Measurements from ENCODE around the gene PVALB.

Gene PVALB

DNA sequence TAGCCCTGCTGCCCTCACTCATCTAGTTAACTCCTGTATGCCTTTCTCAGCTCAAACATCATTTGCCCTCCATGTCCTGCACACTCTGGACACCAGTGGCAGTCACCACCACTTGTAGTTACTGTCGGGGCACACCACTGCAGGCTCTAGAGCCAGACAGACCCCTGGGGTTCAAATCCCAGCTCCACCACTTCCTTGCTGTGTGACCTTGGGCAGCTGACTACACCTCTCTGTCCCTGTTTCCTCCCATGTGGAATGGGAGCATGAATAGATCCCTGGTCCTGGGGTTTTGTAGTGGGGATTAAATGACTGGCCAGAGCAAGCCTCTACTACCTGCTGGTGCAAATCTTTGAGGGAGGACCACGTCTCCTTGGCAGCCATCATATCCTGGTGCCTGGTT lies 33.1 kb downstream of the PVALB start:
- no peak for DNase-seq (ENCODE audit: extremely low spot score)
- ChIA-PET CTCF (interaction anchor here (0.8 to 21.5 kb wide), 8 partner anchors 9 to 260 kb away, joined by 3 to 164 read pairs (median 6); partner anchors contain the start of genes MPST, NCF4 and TST), POLR2A (no interaction called here)
- TF ChIP-seq, protein P1, sequence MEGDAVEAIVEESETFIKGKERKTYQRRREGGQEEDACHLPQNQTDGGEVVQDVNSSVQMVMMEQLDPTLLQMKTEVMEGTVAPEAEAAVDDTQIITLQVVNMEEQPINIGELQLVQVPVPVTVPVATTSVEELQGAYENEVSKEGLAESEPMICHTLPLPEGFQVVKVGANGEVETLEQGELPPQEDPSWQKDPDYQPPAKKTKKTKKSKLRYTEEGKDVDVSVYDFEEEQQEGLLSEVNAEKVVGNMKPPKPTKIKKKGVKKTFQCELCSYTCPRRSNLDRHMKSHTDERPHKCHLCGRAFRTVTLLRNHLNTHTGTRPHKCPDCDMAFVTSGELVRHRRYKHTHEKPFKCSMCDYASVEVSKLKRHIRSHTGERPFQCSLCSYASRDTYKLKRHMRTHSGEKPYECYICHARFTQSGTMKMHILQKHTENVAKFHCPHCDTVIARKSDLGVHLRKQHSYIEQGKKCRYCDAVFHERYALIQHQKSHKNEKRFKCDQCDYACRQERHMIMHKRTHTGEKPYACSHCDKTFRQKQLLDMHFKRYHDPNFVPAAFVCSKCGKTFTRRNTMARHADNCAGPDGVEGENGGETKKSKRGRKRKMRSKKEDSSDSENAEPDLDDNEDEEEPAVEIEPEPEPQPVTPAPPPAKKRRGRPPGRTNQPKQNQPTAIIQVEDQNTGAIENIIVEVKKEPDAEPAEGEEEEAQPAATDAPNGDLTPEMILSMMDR (IDR thresholded peaks at IDR 0.05; ENCODE audit: control extremely low read depth, extremely low read depth, low read depth, missing control alignments): no peak

DNA sequence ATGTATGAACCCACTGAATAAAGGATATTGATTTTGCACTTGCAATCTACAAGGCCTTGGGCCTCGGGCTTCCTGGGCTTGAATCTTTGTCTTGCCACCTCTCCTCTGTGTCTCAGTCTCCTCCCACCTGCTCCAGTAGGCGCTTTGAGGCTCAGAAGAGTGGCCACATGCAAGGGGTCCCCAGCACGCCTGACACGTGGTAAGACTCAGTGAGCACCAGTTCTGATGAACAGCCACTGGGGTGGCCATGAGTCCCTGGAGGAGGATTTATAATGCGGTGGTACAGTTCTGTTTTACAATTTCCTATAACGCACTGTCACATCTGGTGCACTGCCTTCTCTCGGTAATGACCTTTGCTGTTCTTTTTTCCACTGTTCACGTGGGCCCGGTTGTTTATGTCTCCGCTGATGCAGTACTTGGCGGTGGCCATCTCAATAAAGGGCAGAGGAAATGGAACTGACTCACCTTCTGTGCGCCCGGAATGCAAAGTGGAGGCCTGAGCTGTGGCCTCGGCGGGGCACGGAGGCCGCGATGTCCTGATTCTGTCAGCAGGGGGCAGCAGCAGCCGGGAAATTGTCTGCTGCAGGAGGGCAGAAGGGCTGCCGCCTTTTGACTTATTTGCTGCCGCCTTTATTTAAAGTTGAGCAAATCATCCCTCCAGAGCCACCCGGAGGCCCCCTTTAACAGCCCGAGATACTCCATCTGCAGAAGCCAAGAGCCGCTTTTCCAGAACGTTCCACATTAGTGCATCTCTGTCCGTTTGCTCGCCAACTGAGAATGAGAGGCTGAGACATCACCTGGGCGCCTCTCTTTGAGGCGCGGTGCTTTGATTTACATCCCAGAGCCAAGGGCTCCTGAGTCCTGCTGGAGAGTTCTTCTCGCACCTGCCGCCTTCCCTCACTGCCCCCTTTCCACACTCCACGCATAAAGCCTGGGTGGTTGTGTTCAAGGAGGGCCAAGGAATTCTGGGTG lies 34.9 kb downstream of the PVALB start:
- DNase-seq (ENCODE audit: extremely low spot score): peak; percentile 90
- CTCF ChIA-PET: interaction anchor here (0.6 to 21.5 kb wide), 29 partner anchors 8 to 418 kb away, joined by 3 to 164 read pairs (median 3); partner anchors contain the start of genes MPST, NCF4 and TST
- POLR2A ChIA-PET: no interaction called here
- TF ChIP-seq, protein P1 (IDR thresholded peaks at IDR 0.05; ENCODE audit: control extremely low read depth, extremely low read depth, low read depth, missing control alignments): peak; percentile 98

DNA sequence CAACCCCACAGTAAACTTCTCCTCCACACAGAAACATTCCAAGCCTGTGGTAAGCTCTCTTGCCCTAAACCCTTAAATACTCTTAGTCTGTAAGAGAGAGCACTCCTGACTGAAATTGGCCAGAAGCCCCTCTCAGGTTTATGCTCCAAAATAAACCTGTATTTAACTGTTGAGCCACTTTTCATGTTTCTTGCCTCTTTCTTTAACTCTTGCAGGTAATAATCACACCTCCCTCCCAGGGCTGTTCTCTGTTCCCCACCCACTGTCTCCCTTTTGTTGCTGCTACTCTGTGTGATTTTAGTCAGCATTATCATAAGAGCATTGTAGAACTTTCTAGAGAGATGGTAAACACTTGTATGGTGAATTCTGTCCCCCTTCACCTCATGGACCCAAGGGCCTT lies 38.8 kb downstream of the PVALB start:
- CTCF ChIA-PET: interaction anchor here (0.9 to 21.5 kb wide), 5 partner anchors 19 to 266 kb away, joined by 3 to 164 read pairs (median 16); partner anchors contain the start of gene NCF4

DNA sequence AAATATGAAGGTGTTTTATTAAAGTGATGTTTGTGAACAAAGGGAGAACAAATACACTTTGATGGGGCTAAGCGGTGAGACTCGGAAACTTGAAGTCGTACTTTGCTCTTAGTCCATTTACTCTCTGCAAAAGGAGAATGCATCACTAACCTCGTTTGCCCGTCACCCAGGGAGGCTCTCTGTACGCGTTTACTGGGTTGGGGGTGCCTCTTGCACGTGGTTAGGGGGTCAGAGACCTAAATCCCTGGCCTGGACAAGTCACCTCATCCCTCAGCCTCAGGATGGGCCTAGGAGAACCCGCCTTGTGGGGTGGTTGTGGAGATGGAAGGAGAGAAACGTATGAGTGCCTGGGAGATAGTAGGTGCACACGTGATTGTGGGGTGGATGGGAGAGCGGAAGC lies 40.1 kb downstream of the PVALB start:
- no peak for DNase-seq (ENCODE audit: extremely low spot score)
- CTCF ChIA-PET: interaction anchor here (1.1 to 21.5 kb wide), 7 partner anchors 18 to 245 kb away, joined by 3 to 164 read pairs (median 8); no protein-coding TSS in a partner anchor
- TF ChIP-seq, protein P1 (IDR thresholded peaks at IDR 0.05; ENCODE audit: control extremely low read depth, extremely low read depth, low read depth, missing control alignments): no peak
- POLR2A ChIA-PET: interaction anchor here (0.9 kb wide), 1 partner anchor 10 kb away, joined by 3 read pairs; no protein-coding TSS in a partner anchor

More for the DNA sequence above, 38.8 kb downstream of the PVALB start:
- TF ChIP-seq, protein P1 (IDR thresholded peaks at IDR 0.05; ENCODE audit: control extremely low read depth, extremely low read depth, low read depth, missing control alignments): no peak
- DNase-seq (ENCODE audit: extremely low spot score): no peak
- POLR2A ChIA-PET: no interaction called here

DNA sequence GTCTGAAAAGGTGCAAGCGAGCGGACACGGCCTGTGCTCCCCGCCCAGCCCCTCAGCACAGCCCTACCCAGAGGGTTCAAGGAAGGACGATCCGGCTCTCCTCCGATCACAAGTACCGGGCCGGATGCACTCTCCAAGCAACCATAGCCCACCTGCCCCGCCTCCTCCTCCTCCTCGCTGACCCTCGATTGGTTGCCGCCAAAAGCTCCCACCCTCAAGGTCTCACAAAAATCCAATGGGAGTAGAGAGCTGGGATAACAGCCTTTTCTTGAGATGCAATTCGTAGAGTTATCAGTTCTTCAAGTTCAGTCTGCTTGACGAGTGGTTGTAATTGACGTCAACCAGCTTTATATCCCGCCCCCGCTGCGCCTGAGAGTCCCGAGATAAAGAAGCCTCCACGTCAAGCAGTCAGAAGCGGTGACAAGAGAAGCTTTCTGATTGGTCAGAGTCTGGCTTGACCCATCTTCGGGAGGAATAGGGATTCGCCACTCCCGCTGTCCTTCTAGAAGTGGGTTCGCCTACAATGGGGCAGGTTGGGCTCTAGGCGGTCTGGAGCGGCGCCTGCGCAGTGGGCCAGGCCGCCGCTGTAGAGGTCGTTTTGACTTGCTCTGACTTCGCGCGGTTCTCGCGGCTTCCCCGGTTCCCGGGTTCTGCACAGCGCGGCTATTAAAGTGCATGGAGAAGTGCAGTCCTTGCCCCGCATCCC lies 40.7 kb downstream of the PVALB start, which contains the start of gene IFT27:
TSS of gene IFT27 (minus strand) at position 156 of the 706 bp plus-strand sequence. CDS start 412 bp downstream, outside the sequence.
- ChIA-PET CTCF (interaction anchor here (0.8 to 21.5 kb wide), 12 partner anchors 8 to 425 kb away, joined by 3 to 164 read pairs (median 4); no protein-coding TSS in a partner anchor), POLR2A (interaction anchor here (0.6 to 0.9 kb wide), 4 partner anchors 11 to 354 kb away, joined by 3 read pairs; no protein-coding TSS in a partner anchor)
- peak; percentile 100 for DNase-seq (ENCODE audit: extremely low spot score)
- TF ChIP-seq, protein P1 (IDR thresholded peaks at IDR 0.05; ENCODE audit: control extremely low read depth, extremely low read depth, low read depth, missing control alignments): no peak

DNA sequence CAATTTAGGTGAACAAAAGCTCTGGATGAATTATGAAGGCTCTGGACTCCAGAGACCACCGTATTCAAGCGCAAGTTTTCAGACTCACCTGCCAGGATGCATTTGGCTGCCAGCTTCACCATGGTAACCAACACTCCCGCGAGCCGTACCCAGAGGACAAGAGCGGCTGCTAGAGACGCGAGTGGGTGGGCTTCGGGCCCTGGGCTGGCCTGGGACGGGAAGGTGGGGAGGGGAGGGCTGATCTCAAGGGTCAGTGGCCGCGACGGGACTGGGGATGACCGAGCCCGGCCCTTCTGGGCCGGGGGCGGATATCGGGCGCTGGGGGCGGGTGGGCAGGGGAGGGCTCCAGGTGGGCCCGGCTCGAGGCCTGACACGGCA lies 41.3 kb downstream of the PVALB start:
- DNase-seq (ENCODE audit: extremely low spot score): peak; percentile 37
- TF ChIP-seq, protein P1 (IDR thresholded peaks at IDR 0.05; ENCODE audit: control extremely low read depth, extremely low read depth, low read depth, missing control alignments): no peak
- ChIA-PET POLR2A (interaction anchor here (0.5 to 0.9 kb wide), 4 partner anchors 11 to 355 kb away, joined by 3 read pairs; no protein-coding TSS in a partner anchor), CTCF (interaction anchor here (0.8 to 21.5 kb wide), 12 partner anchors 8 to 425 kb away, joined by 3 to 164 read pairs (median 4); no protein-coding TSS in a partner anchor)

All from GM10248 (cell line).